ENCODE data around the gene TRPC6.

DNA sequence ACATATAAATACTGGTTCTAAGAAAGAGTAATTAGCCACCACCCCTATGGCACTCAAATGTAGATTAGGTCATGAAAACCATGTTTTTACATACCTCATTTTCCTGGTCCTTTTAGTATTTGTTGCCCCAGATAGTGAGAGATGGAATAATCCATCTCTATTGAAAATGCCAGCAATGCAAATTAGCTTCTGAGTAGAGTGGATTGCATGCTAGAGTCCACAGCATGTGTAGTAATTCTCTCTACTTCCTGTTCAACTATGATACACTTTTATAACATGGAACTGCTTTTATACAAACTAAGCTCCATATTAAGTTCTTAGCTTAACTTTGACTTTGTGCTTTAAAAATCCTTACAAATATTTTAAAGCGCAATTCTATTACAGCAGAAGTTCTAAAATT lies 73.2 kb downstream of the TRPC6 start:
- TF ChIP-seq, protein P1, sequence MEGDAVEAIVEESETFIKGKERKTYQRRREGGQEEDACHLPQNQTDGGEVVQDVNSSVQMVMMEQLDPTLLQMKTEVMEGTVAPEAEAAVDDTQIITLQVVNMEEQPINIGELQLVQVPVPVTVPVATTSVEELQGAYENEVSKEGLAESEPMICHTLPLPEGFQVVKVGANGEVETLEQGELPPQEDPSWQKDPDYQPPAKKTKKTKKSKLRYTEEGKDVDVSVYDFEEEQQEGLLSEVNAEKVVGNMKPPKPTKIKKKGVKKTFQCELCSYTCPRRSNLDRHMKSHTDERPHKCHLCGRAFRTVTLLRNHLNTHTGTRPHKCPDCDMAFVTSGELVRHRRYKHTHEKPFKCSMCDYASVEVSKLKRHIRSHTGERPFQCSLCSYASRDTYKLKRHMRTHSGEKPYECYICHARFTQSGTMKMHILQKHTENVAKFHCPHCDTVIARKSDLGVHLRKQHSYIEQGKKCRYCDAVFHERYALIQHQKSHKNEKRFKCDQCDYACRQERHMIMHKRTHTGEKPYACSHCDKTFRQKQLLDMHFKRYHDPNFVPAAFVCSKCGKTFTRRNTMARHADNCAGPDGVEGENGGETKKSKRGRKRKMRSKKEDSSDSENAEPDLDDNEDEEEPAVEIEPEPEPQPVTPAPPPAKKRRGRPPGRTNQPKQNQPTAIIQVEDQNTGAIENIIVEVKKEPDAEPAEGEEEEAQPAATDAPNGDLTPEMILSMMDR (IDR thresholded peaks at IDR 0.05) = no peak
- no peak for TF ChIP-seq POLR2A (IDR thresholded peaks at IDR 0.05; ENCODE audit: low read depth)
- TF ChIP-seq POLR2AphosphoS5 (IDR thresholded peaks at IDR 0.05) = no peak
- no peak for TF ChIP-seq EP300 (IDR thresholded peaks at IDR 0.05)

All from esophagus muscularis mucosa (tissue), 4 donors.